Esophagus muscularis mucosa (tissue), 4 donors: ENCODE results near the gene NOS3.

ENCODE experiments used
- EP300 ChIP-seq: sonication (generic); formaldehyde crosslinking; IDR thresholded peaks from one replicate; pipeline ENCODE4 v1.6.1; 2017; ENCODE audit warnings: antibody characterized with exemption
- POLR2AphosphoS5 ChIP-seq, 2 donors: sonication (generic); formaldehyde crosslinking; IDR thresholded peaks; one replicate each; pipeline ENCODE4 v1.6.1; 2017; ENCODE audit warnings: antibody characterized with exemption in 2 of 2
- TF ChIP-seq, protein P1 (sequence below), 3 experiments: fragments of 200-600 bp in 2 of 3; fragments of 450-650 bp in 1 of 3; sonication (generic) in 2 of 3; IDR thresholded peaks; one replicate each; pipeline ENCODE4 v1.5.1; 2017 to 2019; ENCODE audit warnings: antibody characterized with exemption in 3 of 3, mild to moderate bottlenecking in 2 of 3, moderate library complexity in 1 of 3

DNA sequence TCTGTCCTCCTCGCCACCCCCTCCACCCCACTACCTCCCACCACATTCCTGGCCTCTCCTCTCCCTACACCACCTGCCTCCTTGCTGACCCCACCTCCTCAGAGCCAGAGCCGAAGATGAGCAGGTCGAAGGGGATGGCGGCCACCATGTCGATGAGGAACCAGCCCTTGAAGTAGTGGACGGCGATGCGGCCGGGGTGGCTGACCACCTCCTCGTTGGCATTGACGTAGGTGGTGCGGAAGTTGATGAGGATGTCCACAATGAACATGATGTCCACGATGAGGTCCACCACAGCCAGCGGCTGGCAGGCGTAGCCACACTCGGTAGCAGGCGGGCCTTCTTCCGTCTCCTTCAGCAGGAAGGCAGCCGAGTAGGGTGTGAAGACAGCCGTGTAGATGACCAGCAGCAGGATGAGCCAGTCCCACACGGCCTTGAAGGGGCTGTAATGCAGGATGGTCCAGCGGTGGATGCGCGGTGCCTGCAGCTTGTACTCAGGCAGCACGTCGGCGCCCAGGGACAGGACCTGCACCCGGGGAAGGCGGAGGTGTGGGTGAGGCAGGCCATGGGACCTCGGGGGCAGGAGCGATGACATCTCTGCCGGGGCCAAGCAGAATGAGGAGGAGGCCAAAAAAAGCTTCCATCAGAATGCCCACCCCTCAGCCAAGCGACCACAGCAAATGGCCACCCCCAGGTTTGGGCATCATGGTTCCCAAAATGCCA lies 38.3 kb upstream of the NOS3 start:
- TF ChIP-seq, protein P1, sequence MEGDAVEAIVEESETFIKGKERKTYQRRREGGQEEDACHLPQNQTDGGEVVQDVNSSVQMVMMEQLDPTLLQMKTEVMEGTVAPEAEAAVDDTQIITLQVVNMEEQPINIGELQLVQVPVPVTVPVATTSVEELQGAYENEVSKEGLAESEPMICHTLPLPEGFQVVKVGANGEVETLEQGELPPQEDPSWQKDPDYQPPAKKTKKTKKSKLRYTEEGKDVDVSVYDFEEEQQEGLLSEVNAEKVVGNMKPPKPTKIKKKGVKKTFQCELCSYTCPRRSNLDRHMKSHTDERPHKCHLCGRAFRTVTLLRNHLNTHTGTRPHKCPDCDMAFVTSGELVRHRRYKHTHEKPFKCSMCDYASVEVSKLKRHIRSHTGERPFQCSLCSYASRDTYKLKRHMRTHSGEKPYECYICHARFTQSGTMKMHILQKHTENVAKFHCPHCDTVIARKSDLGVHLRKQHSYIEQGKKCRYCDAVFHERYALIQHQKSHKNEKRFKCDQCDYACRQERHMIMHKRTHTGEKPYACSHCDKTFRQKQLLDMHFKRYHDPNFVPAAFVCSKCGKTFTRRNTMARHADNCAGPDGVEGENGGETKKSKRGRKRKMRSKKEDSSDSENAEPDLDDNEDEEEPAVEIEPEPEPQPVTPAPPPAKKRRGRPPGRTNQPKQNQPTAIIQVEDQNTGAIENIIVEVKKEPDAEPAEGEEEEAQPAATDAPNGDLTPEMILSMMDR (IDR thresholded peaks at IDR 0.05), result no peak
- TF ChIP-seq POLR2AphosphoS5 (IDR thresholded peaks at IDR 0.05) (no peak), EP300 (no peak)
